Measurements from ENCODE around the gene TTLL10. TPM values are rescaled to one million over a fixed set of nuclear protein-coding genes. Genes with fewer than 3 reads are reported as not detected.
A peak's percentile ranks its signal among the peaks of the same experiment; 100 is the strongest.

TTLL10 gene
- total RNA-seq, 4 donors from 2014 or later, result 0.40 to 0.48 TPM; not detected in 2

- peak overlapping the region in 1 of 4 donors; percentile 26 for H3K4me3 ChIP-seq
- TF ChIP-seq, protein P1, sequence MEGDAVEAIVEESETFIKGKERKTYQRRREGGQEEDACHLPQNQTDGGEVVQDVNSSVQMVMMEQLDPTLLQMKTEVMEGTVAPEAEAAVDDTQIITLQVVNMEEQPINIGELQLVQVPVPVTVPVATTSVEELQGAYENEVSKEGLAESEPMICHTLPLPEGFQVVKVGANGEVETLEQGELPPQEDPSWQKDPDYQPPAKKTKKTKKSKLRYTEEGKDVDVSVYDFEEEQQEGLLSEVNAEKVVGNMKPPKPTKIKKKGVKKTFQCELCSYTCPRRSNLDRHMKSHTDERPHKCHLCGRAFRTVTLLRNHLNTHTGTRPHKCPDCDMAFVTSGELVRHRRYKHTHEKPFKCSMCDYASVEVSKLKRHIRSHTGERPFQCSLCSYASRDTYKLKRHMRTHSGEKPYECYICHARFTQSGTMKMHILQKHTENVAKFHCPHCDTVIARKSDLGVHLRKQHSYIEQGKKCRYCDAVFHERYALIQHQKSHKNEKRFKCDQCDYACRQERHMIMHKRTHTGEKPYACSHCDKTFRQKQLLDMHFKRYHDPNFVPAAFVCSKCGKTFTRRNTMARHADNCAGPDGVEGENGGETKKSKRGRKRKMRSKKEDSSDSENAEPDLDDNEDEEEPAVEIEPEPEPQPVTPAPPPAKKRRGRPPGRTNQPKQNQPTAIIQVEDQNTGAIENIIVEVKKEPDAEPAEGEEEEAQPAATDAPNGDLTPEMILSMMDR (IDR thresholded peaks at IDR 0.05), result no peak
- TF ChIP-seq EP300 (IDR thresholded peaks at IDR 0.05; ENCODE audit: low read depth), result no peak
- no peak for TF ChIP-seq POLR2A (IDR thresholded peaks at IDR 0.05)
- no peak for TF ChIP-seq POLR2AphosphoS5 (IDR thresholded peaks at IDR 0.05)
- DNase-seq, result peak; percentile 79
- H3K36me3 ChIP-seq, result no peaks in the 10 kb centered on the region
- peak overlapping the region; percentile 89 to 95 (median 92) for H3K27ac ChIP-seq
- no peaks in the 10 kb centered on the region for H3K27me3 ChIP-seq
- H3K9me3 ChIP-seq, result no peaks in the 10 kb centered on the region
- intact Hi-C loops (cut with DNase I; ENCODE audit: low total_unique reads), result no loop called here
- H3K4me1 ChIP-seq, result peaks cover 10 to 37% (median 36%) of the 10 kb centered on the region in 4 donors
- in situ Hi-C loops (cut with MboI; ENCODE audit: low pct_ligation_motif_present in 1 of 4, low pct_unique_long_range_greater_than_20kb in 1 of 4, low sequenced_read_pairs in 3 of 4), result no loop called here
- WGBS, 2 donors (ENCODE audit: low coverage in 1 of 2), result 58% methylated on average over 11 of the region's 14 CpGs; no CpG with 5 or more reads in 1 of the 2 donors
Observed at GRCh38 chr1:1143636-1144035, 30.0 kb upstream of the TTLL10 start.

DNA sequence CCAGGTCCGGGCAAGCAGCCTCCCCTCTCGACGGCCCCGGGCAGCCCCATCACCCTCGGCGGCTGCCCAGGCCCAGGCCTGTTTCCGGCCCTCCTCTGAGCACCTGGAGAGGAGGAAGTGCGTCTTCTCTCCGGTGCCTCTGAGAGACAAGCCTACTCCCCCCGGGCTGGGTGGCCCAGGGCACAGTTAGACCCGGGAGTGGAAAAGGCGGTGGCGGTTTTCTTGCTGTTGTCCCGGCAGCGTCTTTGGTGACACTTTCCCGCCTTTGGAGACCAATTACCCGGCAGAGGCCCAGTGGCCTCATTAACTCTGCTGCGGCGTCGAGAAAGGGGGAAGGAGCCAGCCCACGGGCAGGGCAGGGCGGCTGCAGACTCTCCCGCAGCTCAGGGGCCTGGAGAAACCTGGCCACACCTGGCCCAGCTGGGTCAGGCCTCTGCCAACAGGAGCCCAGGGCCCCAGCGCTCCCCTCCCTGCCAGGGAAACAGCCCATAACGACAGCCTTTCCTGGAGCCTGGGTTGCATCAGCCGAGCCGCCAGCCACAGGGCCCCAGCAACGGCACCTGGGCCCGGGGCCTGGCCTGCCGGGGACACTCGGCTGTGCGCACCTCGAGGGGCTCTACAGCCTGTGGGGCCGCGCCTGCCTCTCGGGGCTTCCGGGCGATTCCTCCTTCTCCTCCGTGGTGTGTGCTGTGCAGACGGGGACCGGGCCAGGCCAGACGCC, 29.4 kb upstream of the TTLL10 start:
- peak overlapping the region in 2 of 4 donors; percentile 21 to 26 for H3K4me3 ChIP-seq
- intact Hi-C loops (cut with DNase I; ENCODE audit: low total_unique reads) (no loop called here), in situ Hi-C loops (cut with MboI; ENCODE audit: low pct_ligation_motif_present in 1 of 4, low pct_unique_long_range_greater_than_20kb in 1 of 4, low sequenced_read_pairs in 3 of 4) (no loop called here)
- TF ChIP-seq, protein P1 (IDR thresholded peaks at IDR 0.05), result no peak
- TF ChIP-seq POLR2AphosphoS5 (IDR thresholded peaks at IDR 0.05), result peak; percentile 39 to 71 (median 57)
- TF ChIP-seq POLR2A (IDR thresholded peaks at IDR 0.05), result peak; percentile 74
- H3K36me3 ChIP-seq, result no peaks in the 10 kb centered on the region
- peaks cover 10 to 40% (median 38%) of the 10 kb centered on the region in 4 donors for H3K4me1 ChIP-seq
- H3K27me3 ChIP-seq, result no peaks in the 10 kb centered on the region
- WGBS, 2 donors (ENCODE audit: low coverage in 1 of 2), result 25 to 44% methylated on average over 6 to 26 of the region's 42 CpGs
- H3K9me3 ChIP-seq, result no peaks in the 10 kb centered on the region
- DNase-seq, result peak; percentile 86
- H3K27ac ChIP-seq, result peak overlapping the region; percentile 89 to 95 (median 92)

DNA sequence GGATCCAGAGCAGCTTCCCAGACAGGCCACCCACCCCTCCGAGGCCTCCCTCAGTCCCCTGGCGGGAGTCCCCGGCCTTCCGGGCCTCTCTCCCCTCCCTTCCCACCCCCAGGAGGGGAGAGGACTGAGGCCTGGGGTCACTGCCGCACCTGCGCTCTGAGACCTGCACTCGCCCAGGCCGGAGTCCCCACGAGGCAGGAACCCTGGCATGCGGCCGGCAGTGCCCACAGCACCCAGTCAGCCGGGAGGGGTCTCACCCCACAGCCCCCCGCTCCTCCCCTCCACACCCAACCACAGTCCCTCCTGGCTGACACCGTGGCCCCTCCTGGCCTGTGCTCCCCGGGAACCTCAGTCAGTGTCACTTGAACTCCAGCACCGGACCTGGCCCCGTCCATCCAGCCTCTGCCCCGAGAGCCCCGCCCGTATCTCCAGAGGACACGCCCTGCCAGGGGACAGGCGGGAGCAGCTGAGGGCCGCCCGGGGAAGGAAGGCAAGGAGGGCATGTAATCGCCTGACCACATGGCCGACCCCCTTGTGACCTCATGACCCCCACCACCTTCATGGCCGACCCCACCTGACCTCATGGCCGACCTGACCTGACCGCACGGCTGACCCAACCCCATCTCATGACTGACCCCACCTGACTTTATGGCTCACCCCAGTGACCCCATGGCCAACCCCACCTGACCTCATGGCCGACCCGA, 28.7 kb upstream of the TTLL10 start:
- peak overlapping the region; percentile 89 to 95 (median 92) for H3K27ac ChIP-seq
- in situ Hi-C loops (cut with MboI; ENCODE audit: low pct_ligation_motif_present in 1 of 4, low pct_unique_long_range_greater_than_20kb in 1 of 4, low sequenced_read_pairs in 3 of 4), result no loop called here

DNA sequence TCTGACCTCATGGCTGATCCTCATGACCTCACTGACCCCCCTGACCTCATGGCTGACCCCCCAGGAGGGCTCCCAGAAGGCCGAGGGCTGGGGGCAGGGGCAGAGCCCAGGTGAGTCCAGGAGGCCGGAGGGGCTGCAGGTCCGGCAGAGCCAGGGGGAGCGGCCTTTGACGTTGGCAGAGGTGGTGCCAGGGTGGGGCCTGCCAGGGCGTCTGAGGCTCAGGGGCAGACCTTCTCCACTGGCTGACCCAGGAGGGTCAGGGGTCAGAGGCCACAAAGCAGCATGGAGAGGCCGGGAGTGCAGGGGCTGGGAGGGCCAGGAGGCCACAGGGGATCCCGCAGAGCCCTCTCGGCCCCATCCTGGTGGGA, 28.1 kb upstream of the TTLL10 start:
- intact Hi-C loops (cut with DNase I; ENCODE audit: low total_unique reads) (no loop called here), in situ Hi-C loops (cut with MboI; ENCODE audit: low pct_ligation_motif_present in 1 of 4, low pct_unique_long_range_greater_than_20kb in 1 of 4, low sequenced_read_pairs in 3 of 4) (no loop called here)
- Histone ChIP-seq H3K27me3 (no peaks in the 10 kb centered on the region), H3K9me3 (no peaks in the 10 kb centered on the region), H3K4me1 (peaks cover 17 to 53% (median 50%) of the 10 kb centered on the region in 4 donors), H3K27ac (peak overlapping the region; percentile 89 to 95 (median 92)), H3K4me3 (no peak overlapping the region), H3K36me3 (no peaks in the 10 kb centered on the region)
- peak; percentile 27 for DNase-seq
- 50% methylated on average over 8 of the region's 9 CpGs; no CpG with 5 or more reads in 1 of the 2 donors for WGBS, 2 donors (ENCODE audit: low coverage in 1 of 2)
- no peak for TF ChIP-seq EP300 (IDR thresholded peaks at IDR 0.05; ENCODE audit: low read depth)

More for the DNA sequence above, 28.7 kb upstream of the TTLL10 start:
- Histone ChIP-seq H3K9me3 (no peaks in the 10 kb centered on the region), H3K4me3 (peak overlapping the region in 2 of 4 donors; percentile 21 to 26), H3K27me3 (no peaks in the 10 kb centered on the region), H3K4me1 (peaks cover 17 to 47% (median 45%) of the 10 kb centered on the region in 4 donors), H3K36me3 (no peaks in the 10 kb centered on the region)
- TF ChIP-seq POLR2AphosphoS5 (IDR thresholded peaks at IDR 0.05) (peak in 1 of 3 donors; percentile 43), EP300 (IDR thresholded peaks at IDR 0.05; ENCODE audit: low read depth) (no peak)
- intact Hi-C loops (cut with DNase I; ENCODE audit: low total_unique reads), result no loop called here
- 48 to 50% methylated on average over 2 to 26 of the region's 32 CpGs for WGBS, 2 donors (ENCODE audit: low coverage in 1 of 2)
- DNase-seq, result peak; percentile 79

- peaks cover 17 to 55% (median 51%) of the 10 kb centered on the region in 4 donors for H3K4me1 ChIP-seq
- no peaks in the 10 kb centered on the region for H3K36me3 ChIP-seq
- in situ Hi-C loops (cut with MboI; ENCODE audit: low pct_ligation_motif_present in 1 of 4, low pct_unique_long_range_greater_than_20kb in 1 of 4, low sequenced_read_pairs in 3 of 4) (no loop called here), intact Hi-C loops (cut with DNase I; ENCODE audit: low total_unique reads) (no loop called here)
- H3K4me3 ChIP-seq, result no peak overlapping the region
- H3K9me3 ChIP-seq, result no peaks in the 10 kb centered on the region
- TF ChIP-seq, protein P1 (IDR thresholded peaks at IDR 0.05), result no peak
- no peak for TF ChIP-seq POLR2AphosphoS5 (IDR thresholded peaks at IDR 0.05)
- no peak for TF ChIP-seq POLR2A (IDR thresholded peaks at IDR 0.05)
- TF ChIP-seq EP300 (IDR thresholded peaks at IDR 0.05; ENCODE audit: low read depth), result no peak
- WGBS, 2 donors (ENCODE audit: low coverage in 1 of 2), result 75% methylated on average over 10 of the region's 14 CpGs; no CpG with 5 or more reads in 1 of the 2 donors
- H3K27me3 ChIP-seq, result no peaks in the 10 kb centered on the region
- peak overlapping the region; percentile 89 to 95 (median 92) for H3K27ac ChIP-seq
- no peak for DNase-seq
Observed at GRCh38 chr1:1146026-1146425, 27.7 kb upstream of the TTLL10 start.

Data from transverse colon (tissue), 4 donors.